ENCODE measurements around the gene DOCK3. TPM values are rescaled to one million over a fixed set of nuclear protein-coding genes. Genes with fewer than 3 reads are reported as not detected.

Gene DOCK3
- total RNA-seq, 1 donor: 0.36 TPM

DNA sequence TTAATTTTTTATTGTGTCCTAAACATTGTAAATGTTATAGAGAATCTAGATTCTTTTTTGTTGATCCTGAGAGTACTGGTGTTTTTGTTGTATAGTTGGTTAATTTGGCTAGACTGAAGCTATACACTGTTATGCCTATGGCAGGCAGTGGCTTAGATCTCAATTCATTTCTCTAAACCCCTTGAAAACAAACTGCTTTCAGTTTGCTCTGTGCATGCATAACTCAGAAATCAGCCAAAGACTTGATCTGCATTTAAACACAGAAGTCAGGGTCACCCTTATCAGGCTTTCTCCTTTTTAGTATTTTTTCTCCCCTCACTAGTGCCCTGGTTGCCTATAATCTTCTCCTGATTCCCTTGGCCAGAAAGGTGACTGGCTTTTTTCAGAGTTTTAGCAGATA is 360.9 kb downstream of the DOCK3 start:
- Histone ChIP-seq H3K4me3 (ENCODE audit: insufficient read depth, low read length) (no peak overlapping the region), H3K36me3 (ENCODE audit: insufficient read depth, low read length) (no peaks in the 10 kb centered on the region), H3K27me3 (ENCODE audit: insufficient read depth, low read length) (no peaks in the 10 kb centered on the region), H3K79me2 (ENCODE audit: insufficient read depth, low read length) (no peaks in the 10 kb centered on the region), H3K4me1 (ENCODE audit: insufficient read depth, low read length) (no peaks in the 10 kb centered on the region), H3K9me3 (ENCODE audit: low read depth, low read length) (no peaks in the 10 kb centered on the region), H2AFZ (ENCODE audit: low read length) (no peak overlapping the region), H3K4me2 (ENCODE audit: insufficient read depth, low read length) (no peak overlapping the region), H4K20me1 (ENCODE audit: insufficient read depth, low read length) (no peaks in the 10 kb centered on the region), H3K27ac (ENCODE audit: low read depth, low read length) (no peak overlapping the region)
- no peak for DNase-seq (ENCODE audit: insufficient read length, low spot score, missing footprints)
- TF ChIP-seq CTCF (IDR thresholded peaks at IDR 0.05; ENCODE audit: extremely low read depth, low read depth, low read length): no peak

DNA sequence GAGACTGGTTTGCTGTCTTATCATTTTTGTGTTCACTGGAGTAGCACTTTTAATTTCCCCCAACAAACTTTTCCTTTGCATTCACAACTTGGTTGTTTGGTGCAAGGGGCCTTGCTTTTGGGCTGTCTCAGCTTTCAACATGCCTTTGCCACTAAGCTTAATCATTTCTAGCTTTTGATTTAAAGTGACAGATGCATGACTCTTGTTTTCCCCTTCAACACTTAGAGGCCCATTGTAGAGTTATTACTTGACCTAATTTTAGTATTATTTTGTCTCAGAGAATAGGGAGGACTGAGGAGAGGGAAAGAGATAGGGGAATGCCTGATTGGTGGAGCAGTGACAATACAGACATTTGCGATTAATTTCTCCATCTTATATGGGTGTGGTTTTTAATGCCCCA is 370.3 kb downstream of the DOCK3 start:
- no peak overlapping the region for H3K27ac ChIP-seq (ENCODE audit: low read depth, low read length)
- no peak for TF ChIP-seq CTCF (IDR thresholded peaks at IDR 0.05; ENCODE audit: extremely low read depth, low read depth, low read length)
- DNase-seq (ENCODE audit: insufficient read length, low spot score, missing footprints): no peak
- H3K36me3 ChIP-seq (ENCODE audit: insufficient read depth, low read length): no peaks in the 10 kb centered on the region
- H3K4me3 ChIP-seq (ENCODE audit: insufficient read depth, low read length): no peak overlapping the region
- no peak overlapping the region for H2AFZ ChIP-seq (ENCODE audit: low read length)
- H3K4me2 ChIP-seq (ENCODE audit: insufficient read depth, low read length): no peak overlapping the region
- H3K79me2 ChIP-seq (ENCODE audit: insufficient read depth, low read length): no peaks in the 10 kb centered on the region
- no peaks in the 10 kb centered on the region for H4K20me1 ChIP-seq (ENCODE audit: insufficient read depth, low read length)
- H3K27me3 ChIP-seq (ENCODE audit: insufficient read depth, low read length): no peaks in the 10 kb centered on the region
- no peaks in the 10 kb centered on the region for H3K4me1 ChIP-seq (ENCODE audit: insufficient read depth, low read length)
- H3K9me3 ChIP-seq (ENCODE audit: low read depth, low read length): no peaks in the 10 kb centered on the region

DNA sequence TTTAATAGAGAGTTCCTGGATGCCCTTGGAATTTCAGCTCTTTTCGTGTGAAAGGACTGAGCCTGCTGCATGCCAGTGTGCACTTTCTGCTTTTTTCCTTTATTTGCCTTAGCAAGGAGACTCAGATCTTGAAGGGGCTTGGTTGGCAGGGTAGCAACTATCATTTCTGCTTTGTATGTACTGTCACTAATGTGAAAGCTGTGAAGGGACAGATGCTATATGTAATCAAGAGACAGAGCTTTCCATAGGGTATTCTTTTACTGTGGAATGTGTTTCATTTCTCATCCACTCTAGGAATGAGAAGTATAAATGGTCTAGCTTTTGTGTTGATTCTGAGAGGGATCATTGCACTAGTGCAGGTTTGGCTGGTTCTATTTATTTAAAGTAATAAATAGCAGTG is 377.8 kb downstream of the DOCK3 start:
- H3K4me2 ChIP-seq (ENCODE audit: insufficient read depth, low read length): no peak overlapping the region
- H4K20me1 ChIP-seq (ENCODE audit: insufficient read depth, low read length): no peaks in the 10 kb centered on the region
- H3K4me3 ChIP-seq (ENCODE audit: insufficient read depth, low read length): no peak overlapping the region
- no peaks in the 10 kb centered on the region for H3K27me3 ChIP-seq (ENCODE audit: insufficient read depth, low read length)
- H3K79me2 ChIP-seq (ENCODE audit: insufficient read depth, low read length): no peaks in the 10 kb centered on the region
- H2AFZ ChIP-seq (ENCODE audit: low read length): no peak overlapping the region
- H3K9me3 ChIP-seq (ENCODE audit: low read depth, low read length): no peaks in the 10 kb centered on the region
- no peaks in the 10 kb centered on the region for H3K4me1 ChIP-seq (ENCODE audit: insufficient read depth, low read length)
- no peak for DNase-seq (ENCODE audit: insufficient read length, low spot score, missing footprints)
- H3K27ac ChIP-seq (ENCODE audit: low read depth, low read length): no peak overlapping the region
- no peaks in the 10 kb centered on the region for H3K36me3 ChIP-seq (ENCODE audit: insufficient read depth, low read length)
- no peak for TF ChIP-seq CTCF (IDR thresholded peaks at IDR 0.05; ENCODE audit: extremely low read depth, low read depth, low read length)

GRCh38 chr3:51057121-51057520 is 382.4 kb downstream of the DOCK3 start:
- Histone ChIP-seq H3K27ac (ENCODE audit: low read depth, low read length) (no peak overlapping the region), H3K4me1 (ENCODE audit: insufficient read depth, low read length) (no peaks in the 10 kb centered on the region), H2AFZ (ENCODE audit: low read length) (no peak overlapping the region), H3K4me3 (ENCODE audit: insufficient read depth, low read length) (no peak overlapping the region), H3K36me3 (ENCODE audit: insufficient read depth, low read length) (no peaks in the 10 kb centered on the region), H3K4me2 (ENCODE audit: insufficient read depth, low read length) (no peak overlapping the region), H3K27me3 (ENCODE audit: insufficient read depth, low read length) (no peaks in the 10 kb centered on the region), H3K79me2 (ENCODE audit: insufficient read depth, low read length) (no peaks in the 10 kb centered on the region), H4K20me1 (ENCODE audit: insufficient read depth, low read length) (no peaks in the 10 kb centered on the region), H3K9me3 (ENCODE audit: low read depth, low read length) (no peaks in the 10 kb centered on the region)
- DNase-seq (ENCODE audit: insufficient read length, low spot score, missing footprints): no peak
- TF ChIP-seq CTCF (IDR thresholded peaks at IDR 0.05; ENCODE audit: extremely low read depth, low read depth, low read length): no peak

Measured in osteoblast (primary cell).